GM12878 (cell line): ENCODE results near the gene KCNA2. TPM values are rescaled to one million over a fixed set of nuclear protein-coding genes. Genes with fewer than 3 reads are reported as not detected.
A peak's percentile ranks its signal among the peaks of the same experiment; 100 is the strongest.

ENCODE experiments used
- BCL11A ChIP-seq: IDR thresholded peaks from 2 replicates; pipeline ENCODE4 v1.6.1; 2011; ENCODE audit warnings: low read depth, low read length
- CEBPB ChIP-seq, 2 experiments: fragments of 150-350 bp in 1 of 2; IDR thresholded peaks; 2 replicates each; pipeline ENCODE4 v1.6.1; 2012 to 2014; ENCODE audit warnings: low read depth in 2 of 2, low read length in 2 of 2, borderline replicate concordance in 1 of 2, inconsistent platforms in 1 of 2
- CHD1 ChIP-seq: IDR thresholded peaks from 2 replicates; pipeline ENCODE4 v1.6.1; 2012; ENCODE audit warnings: low read depth, low read length, improper control_type of control experiment
- CHD4 ChIP-seq: fragments of 200-600 bp; sonication (generic); IDR thresholded peaks from 2 replicates; pipeline ENCODE4 v1.6.1; 2016; ENCODE audit warnings: mild to moderate bottlenecking
- E4F1 ChIP-seq: fragments of 450-650 bp; IDR thresholded peaks from 2 replicates; pipeline ENCODE4 v1.6.1; 2018; ENCODE audit warnings: borderline replicate concordance, mild to moderate bottlenecking; ENCODE audit not compliant: partially characterized antibody
- EGR1 ChIP-seq, 2 experiments: IDR thresholded peaks; 1 replicate in 1 of 2; 2 replicates in 1 of 2; pipeline ENCODE4 v1.6.1; 2011 to 2012; ENCODE audit warnings: low read depth in 2 of 2, low read length in 2 of 2, borderline replicate concordance in 1 of 2, mild to moderate bottlenecking in 1 of 2, moderate library complexity in 1 of 2
- FOXM1 ChIP-seq: IDR thresholded peaks from 2 replicates; pipeline ENCODE4 v1.6.1; 2012; ENCODE audit warnings: low read depth, mild to moderate bottlenecking, inconsistent platforms, low read length, moderate library complexity
- GATAD2B ChIP-seq: fragments of 450-650 bp; conservative IDR thresholded peaks from 2 replicates; pipeline ENCODE4 v1.6.1; 2017; ENCODE audit warnings: low read depth, mild to moderate bottlenecking, moderate library complexity
- HCFC1 ChIP-seq: fragments of 150-350 bp; IDR thresholded peaks from 2 replicates; pipeline ENCODE4 v1.6.1; 2014; ENCODE audit warnings: low read length
- HDAC2 ChIP-seq: fragments of 200-600 bp; sonication (generic); IDR thresholded peaks from 2 replicates; pipeline ENCODE4 v1.6.1; 2017
- POLR2A ChIP-seq: IDR thresholded peaks from 2 replicates; pipeline ENCODE4 v1.6.1; 2011; ENCODE audit warnings: low read depth, mild to moderate bottlenecking, low read length
- POLR2AphosphoS2 ChIP-seq: IDR thresholded peaks from 2 replicates; pipeline ENCODE4 v1.6.1; 2011; ENCODE audit warnings: low read depth, mild to moderate bottlenecking, low read length, improper control_type of control experiment, moderate library complexity
- PRDM15 ChIP-seq: fragments of 450-650 bp; formaldehyde crosslinking; IDR thresholded peaks from 2 replicates; pipeline ENCODE4 v1.4.0; 2020; ENCODE audit warnings: mild to moderate bottlenecking, moderate library complexity
- RELB ChIP-seq: fragments of 450-650 bp; IDR thresholded peaks from 2 replicates; pipeline ENCODE4 v1.6.1; 2017; ENCODE audit warnings: low read depth, mild to moderate bottlenecking, moderate library complexity
- SMC3 ChIP-seq: IDR thresholded peaks from 2 replicates; pipeline ENCODE4 v1.6.1; 2011; ENCODE audit warnings: low read length, improper control_type of control experiment, borderline replicate concordance
- TBL1XR1 ChIP-seq: IDR thresholded peaks from 2 replicates; pipeline ENCODE4 v1.6.1; 2012; ENCODE audit warnings: low read depth, low read length, improper control_type of control experiment
- YBX1 ChIP-seq: fragments of 450-650 bp; IDR thresholded peaks from 2 replicates; pipeline ENCODE4 v1.6.1; 2016; ENCODE audit warnings: antibody characterized with exemption
- ZNF687 ChIP-seq: fragments of 450-650 bp; IDR thresholded peaks from 2 replicates; pipeline ENCODE4 v1.6.1; 2017; ENCODE audit warnings: mild to moderate bottlenecking, moderate library complexity
- polyA plus RNA-seq, 11 experiments: library from polyadenylated mRNA; depleted of rRNA in 4 of 11; unstranded in 6 of 11; stranded (reverse) in 5 of 11; fragments of >200 nt; fragmentation: Nextera tagmentation in 4 of 11; fragmentation: Illumina TruSeq in 1 of 11; extraction: Ambion mirVana in 4 of 11; extraction: Trizol in 1 of 11; gene quantifications; 1 replicate in 1 of 11; 2 replicates in 10 of 11; pipeline versions ENCODE4 v1.2.1 to v1.2.3, GENCODE V29; 2011 to 2016; ENCODE audit warnings: inconsistent platforms in 2 of 11, missing spikeins in 2 of 11, low read depth in 1 of 11
- total RNA-seq, 4 experiments: library from RNA; depleted of rRNA in 3 of 4; stranded (reverse); fragments of >200 nt in 3 of 4; fragmentation: Illumina TruSeq in 1 of 4; extraction: Trizol in 1 of 4; gene quantifications; 2 replicates each; pipeline versions ENCODE4 v1.2.1 to v1.2.3, GENCODE V29; 2013 to 2021

KCNA2 gene
- total and polyA plus RNA-seq, 10 of the 15 experiments (the other 5 are each of a cell fraction or from before 2014, with no cell fraction given), result 0.02 to 0.56 (median 0.10) TPM; not detected in 2

- TF ChIP-seq TBL1XR1 (peak; percentile 63; the same call in 1 of the 2 replicates), E4F1 (no peak), ZNF687 (no peak), POLR2AphosphoS2 (no peak), RELB (peak; percentile 67; the same call in 1 of the 2 replicates), SMC3 (peak; percentile 97), PRDM15 (CRISPR knock-in tag) (no peak), BCL11A (no peak), HDAC2 (no peak), GATAD2B (peak; percentile 73; the same call in 1 of the 2 replicates), YBX1 (no peak), CHD1 (no peak), CEBPB (IDR thresholded peaks at IDR 0.05; ENCODE audit: borderline replicate concordance in 1 of 2, low read depth in 2 of 2, low read length in 2 of 2) (no peak), CHD4 (no peak), FOXM1 (no peak), EGR1 (IDR thresholded peaks at IDR 0.05; ENCODE audit: borderline replicate concordance in 1 of 2, low read depth in 2 of 2, low read length in 2 of 2) (peak; percentile 86 to 100), HCFC1 (no peak), POLR2A (peak; percentile 59)
Observed at GRCh38 chr1:110619412-110620249, 13.5 kb upstream of the KCNA2 start (continued).
